NCI-H748 (cell line): ENCODE data around the gene FUBP3.

Experiments used
- DNase-seq: peaks from one replicate; lab custom pipeline; 2025; ENCODE audit not compliant: unreplicated experiment; lab: John Stamatoyannopoulos, UW

Gene FUBP3

DNA sequence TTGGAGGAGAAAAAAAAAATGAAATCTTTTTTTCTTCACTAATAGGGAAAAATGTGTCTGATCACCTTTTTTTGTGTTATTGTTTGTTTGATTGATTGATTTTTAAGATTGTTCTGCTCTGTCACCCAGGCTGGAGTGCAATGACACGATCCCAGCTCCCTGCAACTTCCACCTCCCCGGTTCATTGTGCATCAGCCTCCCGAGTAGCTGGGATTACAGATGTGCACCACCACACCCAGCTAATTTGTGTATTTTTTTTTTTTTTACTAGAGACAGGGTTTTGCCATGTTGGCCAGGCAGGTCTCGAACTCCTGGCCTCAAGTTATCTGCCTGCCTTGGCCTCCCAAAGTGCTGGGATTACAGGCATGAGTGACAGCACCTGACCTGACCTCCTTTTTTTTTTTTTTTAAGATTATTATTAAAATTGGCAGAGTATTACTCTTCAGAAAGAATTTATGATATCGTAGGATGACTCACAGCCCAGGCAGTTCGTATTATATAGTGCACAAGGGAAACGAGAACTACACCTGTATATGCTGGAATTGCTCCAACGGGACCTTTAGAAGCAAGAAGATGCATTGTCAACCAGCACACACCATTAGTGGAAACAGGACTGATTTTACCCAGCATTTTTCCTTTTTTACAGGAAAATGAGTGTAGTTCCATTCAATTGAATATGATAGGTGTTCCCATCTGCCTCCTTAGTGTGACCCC lies 27.7 kb downstream of the FUBP3 start:
- DNase-seq: no peak

DNA sequence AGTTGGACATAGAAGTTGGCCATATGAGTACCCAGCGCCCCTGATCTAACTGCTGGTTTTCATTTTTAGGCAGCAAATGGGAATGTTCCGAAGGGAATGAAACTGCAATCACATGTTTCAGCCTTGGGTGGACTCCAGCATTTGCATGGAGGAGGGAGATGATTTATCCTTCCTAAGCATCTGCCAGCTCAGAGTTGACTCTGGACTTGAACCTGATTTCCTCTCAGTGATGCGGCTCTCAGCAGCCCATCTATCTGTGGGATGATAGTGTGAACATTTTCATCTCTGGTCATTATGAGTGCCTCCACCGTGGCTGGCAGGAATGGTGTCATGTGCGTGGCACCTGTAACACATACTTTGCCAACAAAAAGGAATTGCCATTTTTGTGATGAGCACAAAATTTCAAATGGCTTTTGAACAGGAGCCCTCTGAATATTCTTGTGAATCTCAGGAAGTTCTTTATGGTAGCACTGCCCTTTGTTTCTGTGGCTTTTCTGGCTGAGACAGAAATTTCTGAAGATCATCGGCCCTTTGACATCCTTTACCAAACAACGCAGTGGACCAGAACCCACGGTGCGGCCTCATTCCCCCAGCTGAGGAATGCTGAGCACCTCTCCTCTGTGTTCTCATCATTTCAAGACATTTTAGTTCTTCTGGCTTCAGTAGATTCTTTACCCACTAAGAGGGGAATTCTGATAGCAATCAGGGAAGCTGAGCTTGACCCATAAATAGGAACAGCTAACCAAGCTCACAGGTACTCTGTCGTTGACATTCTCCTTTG lies 28.5 kb downstream of the FUBP3 start:
- no peak for DNase-seq

DNA sequence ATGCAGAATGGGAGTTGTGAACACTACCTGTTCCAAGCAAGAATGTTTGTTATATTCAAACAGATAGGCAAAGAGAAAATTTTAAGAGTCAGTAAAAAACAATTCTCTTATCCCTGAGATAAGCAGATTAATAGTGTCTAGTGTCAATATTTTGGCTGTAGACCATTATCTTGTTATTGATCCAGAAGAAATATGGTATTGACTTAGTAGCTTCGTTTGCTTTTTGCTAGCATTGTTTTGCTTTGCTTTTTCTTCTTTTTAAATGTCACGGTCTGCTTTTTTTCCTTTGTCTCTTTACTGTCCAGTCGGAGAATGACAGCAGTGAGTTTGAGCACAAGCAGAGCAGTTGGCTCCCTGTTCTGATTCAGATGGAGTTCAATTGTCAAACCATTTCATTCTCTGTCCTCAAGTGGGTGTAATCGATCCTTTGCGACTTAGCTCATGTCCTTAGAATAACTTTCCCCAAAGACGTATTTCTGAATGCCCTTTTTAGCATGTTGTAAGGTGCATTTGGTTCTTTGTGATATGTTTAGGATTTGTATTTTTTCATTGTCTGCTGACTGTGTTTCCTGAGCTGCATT lies 29.3 kb downstream of the FUBP3 start:
- DNase-seq: no peak

GRCh38 chr9:130609163-130609562 lies 29.8 kb downstream of the FUBP3 start:
- no peak for DNase-seq

GRCh38 chr9:130610862-130611707 lies 31.7 kb downstream of the FUBP3 start:
- no peak for DNase-seq

- no peak for DNase-seq
Observed at GRCh38 chr9:130616451-130616850, 37.1 kb downstream of the FUBP3 start.

DNA sequence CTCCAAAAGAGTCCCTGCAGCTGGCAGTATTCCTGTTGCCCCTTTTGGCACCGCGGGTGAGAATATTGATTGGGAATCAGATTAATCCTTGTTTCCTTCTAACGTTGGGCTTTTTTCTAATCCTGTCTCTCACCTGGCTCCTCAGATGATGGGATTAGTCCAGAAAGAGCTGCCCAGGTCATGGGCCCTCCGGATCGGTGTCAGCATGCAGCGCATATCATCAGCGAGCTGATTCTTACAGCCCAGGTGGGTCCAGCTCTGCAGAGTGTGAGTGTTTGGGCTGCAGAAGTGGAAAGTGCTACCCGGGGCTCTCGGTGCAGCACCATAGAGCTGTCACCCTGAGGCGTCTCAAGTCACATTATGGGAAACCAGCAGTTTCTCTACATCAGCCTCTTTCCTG lies 44.1 kb downstream of the FUBP3 start:
- DNase-seq: no peak

- DNase-seq: no peak
Observed at GRCh38 chr9:130624154-130624553, 44.8 kb downstream of the FUBP3 start.

DNA sequence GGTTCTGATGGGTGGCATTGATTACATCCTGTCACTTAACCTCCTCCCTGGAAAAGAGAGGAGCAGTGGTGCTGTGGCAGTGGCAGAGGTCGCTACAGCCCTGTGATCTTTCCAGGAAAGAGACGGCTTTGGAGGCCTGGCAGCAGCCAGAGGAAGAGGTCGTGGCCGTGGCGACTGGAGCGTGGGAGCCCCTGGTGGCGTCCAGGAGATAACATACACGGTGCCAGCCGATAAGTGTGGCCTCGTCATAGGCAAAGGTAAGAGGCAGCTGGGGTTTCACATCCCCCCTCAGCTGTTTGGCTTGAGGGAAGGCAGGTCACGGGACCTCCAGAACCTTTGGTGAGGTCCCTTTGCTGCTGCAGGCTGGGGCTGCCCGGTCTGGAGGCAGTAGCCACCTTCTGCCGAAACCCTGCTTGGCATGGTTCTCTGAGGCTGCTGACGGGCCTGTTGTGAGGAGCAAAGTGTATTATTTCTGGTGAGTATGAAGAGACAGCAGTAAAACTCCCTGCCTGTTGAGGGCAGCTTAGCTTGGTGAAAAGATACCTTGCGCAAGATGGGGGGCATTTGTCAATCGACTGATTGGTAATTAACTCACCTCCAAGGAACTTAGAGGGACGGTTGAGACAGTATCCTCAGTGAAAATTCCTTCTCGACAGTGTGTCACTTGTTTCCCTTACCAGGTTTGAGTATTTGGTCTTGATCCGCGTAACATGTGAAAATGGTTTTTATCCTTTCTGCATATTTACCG lies 47.0 kb downstream of the FUBP3 start:
- no peak for DNase-seq

DNA sequence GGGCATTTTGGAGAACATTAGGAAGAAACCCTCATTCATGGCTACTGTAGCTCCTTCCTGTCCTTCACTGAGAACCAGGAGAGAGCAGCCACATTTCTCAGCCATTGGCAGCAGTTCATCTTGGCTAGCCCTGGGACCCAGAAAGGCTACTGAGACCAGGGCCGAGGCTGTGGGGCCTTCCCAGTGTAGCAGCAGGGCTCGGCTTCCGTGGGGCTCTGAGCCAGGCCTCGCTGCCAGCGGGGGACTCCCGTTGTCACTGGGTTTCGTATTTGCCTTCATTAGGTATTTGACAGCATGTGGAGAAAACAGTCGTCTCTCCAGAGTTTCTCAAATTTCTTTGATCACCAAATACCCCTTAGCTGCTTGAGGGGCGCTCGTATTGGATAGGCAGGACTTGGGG lies 47.7 kb downstream of the FUBP3 start:
- DNase-seq: no peak

DNA sequence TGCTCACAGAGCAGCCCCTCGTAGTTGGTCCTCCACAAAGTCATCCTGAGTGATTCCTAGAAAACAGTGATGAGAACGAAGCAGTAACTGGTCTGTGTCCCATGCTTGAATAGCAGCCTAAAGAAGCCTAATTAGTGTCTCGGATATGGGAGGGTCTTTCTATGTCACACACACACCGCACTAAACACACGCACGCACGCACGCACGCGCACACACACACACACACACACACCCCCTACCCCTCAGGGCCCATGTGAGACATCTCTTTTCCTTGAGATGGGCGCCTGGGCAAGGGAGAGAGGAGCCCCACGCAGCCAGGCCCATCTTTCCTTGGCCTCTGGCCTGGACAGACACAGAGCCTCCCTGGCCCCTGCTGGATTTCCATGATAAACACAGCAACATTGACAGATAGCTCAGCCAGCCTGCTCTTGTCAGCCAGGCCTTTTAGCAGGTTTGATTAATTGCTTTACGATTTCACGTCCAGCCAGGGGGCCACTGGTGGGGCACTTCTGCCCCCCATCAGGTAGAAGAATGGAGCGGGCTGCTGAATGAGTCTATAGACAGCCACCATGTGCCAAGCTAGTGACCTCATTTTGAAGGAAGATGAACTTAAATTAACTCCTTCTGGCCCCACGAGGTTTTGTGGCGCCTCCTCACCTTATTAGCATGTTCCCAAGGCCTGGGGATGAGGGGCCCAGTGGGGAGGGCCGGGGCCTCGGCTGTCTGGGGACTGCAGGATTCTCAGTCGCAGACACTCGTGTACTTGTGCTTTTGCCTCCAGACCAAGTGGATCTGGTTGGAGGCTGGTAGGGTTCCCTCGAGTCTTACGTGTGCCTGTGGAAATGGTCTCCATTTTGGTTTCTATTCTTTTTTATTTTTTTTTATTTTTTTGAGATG lies 48.8 kb downstream of the FUBP3 start:
- no peak for DNase-seq

GRCh38 chr9:130629443-130630070 lies 50.2 kb downstream of the FUBP3 start:
- no peak for DNase-seq

DNA sequence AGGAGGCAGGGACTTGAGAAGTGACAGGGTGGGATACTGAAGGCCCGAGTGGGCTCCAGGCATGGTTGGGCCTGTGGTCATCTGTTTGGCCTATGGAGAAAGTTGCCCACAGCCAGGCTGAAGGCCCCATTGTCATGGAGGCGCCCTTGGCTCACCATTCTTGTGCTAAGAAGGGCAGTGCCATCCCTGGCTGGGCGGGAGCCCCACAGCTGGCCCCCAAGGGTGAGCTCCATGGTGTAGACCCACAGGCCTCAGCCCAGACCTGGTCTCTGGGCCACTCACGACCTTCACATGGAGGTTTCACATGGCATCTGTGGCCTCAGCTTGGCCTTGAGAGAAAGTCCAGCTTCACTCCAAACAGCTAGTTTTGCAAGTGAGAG lies 50.7 kb downstream of the FUBP3 start:
- no peak for DNase-seq

- DNase-seq: no peak
Observed at GRCh38 chr9:130630506-130631330, 51.3 kb downstream of the FUBP3 start.

GRCh38 chr9:130631331-130632080 lies 52.1 kb downstream of the FUBP3 start:
- DNase-seq: no peak

DNA sequence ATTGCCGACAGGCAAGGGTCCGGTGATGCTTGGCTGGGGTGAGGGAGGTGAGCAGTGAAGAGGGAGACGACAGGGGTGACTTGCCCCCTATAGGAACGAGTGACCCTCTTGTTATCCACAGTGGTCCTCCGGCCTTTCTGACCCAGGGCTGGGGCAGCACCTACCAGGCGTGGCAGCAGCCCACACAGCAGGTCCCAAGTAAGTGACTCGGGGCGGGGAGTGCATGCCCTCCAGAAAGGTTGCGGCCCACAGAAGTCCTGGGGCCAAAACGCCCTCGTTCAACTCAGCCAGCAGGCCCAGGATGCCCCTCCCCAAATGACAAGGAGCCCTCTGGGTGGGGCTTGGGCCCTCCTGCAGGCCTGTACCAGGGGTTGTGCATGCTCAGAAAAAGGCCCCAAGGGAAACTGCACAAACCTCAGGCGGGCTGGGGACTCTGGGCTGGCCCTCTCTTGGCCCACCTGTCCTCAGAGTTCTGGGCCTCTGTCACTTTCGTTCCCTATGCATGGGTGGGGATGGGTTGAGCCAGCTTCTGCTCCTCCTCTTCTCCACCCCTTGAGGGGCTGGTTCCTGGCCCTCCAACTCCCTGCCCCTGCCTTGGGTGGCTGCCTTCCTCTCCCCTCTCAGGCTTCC lies 52.8 kb downstream of the FUBP3 start:
- DNase-seq: no peak

GRCh38 chr9:130632841-130633240 lies 53.5 kb downstream of the FUBP3 start:
- DNase-seq: no peak
